GM11168 (cell line): ENCODE results near the gene TK1.

Experiments used
- in situ Hi-C: fragments of 300-500 bp; cut with MboI; formaldehyde crosslinking; loops from one replicate; pipeline ENCODE4 v1.12.0; 2022; ENCODE audit warnings: low sequenced_read_pairs; ENCODE audit not compliant: unreplicated experiment

Gene TK1

DNA sequence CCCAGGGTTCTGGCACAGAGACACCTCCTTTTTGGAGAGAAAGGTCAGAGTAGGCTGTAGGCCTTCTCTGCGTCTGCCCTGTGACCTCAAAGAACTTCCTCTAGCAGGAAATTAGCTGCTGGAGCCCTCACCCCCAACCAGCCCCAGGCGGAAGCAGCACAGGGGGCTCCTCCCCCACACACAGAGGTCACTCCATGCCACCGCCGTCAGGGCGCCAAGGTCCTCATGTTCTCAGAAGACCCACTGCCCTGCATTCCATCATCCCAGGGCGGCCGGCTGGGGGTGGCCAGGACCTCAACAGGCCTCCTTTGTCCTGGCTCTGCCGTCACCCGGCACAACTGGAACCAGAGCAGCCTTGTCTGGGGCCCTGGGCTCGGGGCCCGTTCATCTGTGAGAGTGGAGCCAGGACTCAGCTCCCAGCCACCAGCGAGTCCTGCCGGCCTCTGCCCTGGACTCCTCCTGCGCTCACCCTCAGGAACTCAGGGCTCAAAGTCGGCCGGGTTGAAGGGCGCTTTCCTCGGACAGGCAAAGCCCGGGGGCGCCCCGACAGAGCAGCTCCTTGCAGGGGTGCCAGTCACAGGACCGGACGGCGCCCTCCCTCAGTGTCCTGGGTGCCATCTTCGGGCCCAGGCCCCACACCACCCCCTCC lies 59.5 kb downstream of the TK1 start:
- in situ Hi-C loops: no loop called here

DNA sequence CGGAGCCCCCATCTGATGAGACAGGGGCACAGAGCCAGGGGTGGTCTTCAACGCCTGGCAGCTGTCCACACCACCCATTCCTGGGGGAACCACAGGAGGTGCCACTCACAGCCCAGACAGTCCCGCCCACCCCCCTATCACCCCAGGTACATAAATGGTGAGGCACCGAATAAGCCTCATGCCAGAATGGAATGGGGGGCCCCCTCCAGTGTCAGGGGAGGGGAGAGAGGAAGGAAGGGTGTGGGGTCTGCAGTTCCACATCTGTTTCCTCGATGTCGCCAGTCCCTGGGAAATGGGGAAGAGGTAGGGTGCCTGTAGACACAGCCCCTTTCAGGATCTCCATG lies 60.0 kb downstream of the TK1 start:
- in situ Hi-C loops: no loop called here

DNA sequence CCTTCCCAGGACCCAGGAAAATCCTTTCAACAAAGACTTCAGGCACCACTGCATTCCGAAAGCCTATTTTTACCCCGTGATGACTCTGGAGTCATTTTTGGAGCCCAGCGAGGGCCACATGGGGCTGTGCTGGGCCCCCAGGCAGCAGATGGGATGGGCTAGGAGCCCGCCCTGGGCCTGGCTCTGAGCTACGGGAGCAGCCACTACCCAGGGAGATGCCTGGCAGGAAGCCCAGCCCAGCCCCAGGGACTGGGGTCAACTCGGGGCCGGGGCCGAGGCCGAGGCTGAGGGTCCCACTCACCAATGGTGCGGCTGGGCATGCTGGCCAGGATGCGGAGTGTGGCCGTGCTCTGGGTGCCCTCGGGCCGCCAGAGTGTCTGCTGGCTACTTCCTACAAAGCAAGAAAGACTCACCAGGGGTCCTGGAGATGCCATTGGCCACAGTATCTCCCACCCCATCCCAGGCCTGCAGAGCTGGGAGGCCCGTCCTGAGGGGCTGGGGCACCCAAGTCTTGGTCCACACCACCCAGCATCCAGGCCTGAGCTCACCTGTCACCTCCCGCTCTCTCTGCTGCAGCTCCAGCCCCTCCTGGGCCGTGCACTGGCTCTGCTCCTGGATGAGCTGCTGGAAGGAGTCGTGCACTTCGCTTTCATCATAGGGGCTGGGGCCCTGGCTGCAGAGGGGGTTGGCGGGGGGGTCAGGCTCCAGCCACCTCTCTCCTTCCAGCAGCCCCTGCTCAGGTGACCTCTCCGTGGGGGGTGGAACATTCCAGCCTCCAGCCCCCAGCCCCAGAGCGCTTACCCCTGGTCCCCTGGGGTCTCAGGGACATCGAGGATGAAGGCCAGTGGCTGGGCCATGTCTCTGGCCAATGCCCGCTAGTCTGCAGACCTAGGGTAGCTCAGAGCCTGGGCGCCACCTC lies 60.6 kb downstream of the TK1 start:
- in situ Hi-C loops: no loop called here

DNA sequence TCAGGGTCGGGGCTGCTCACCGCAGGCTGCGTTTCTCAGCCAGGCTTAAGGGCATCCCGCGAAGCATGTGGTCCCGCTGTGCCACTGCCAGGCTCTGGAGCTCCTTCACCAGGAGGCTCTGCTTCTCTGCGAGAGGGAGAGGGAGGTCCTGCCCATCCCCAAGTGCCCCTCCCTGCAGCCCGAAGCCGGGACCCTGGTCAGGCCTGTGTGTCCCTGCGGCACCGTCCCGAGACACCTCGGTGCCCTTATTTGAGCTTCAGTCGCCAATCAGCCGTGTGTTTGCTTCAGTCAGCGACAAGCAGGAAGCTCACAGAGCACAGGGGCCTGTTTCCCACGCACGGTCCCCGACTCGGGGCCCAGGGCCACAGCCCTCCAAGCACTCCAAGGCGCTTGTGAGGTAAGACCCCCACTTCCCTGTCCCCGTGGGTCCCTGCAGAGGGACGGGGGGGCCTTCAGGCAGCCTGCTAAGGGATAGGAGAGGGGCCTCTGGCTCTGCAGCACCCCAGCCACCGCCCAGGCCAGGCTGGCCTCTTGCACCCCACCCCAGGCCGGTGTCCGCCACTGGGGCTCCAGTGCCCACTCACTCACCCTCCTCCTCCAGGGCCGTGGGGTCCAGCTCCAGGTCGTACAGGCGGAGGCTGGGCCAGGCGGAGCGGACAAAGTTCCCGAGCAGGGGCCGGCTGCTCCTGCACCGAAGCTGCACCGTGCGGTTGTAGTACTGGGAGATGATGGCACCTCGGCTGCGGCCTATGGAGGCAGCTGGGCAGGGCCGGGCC lies 61.5 kb downstream of the TK1 start:
- in situ Hi-C loops: no loop called here

DNA sequence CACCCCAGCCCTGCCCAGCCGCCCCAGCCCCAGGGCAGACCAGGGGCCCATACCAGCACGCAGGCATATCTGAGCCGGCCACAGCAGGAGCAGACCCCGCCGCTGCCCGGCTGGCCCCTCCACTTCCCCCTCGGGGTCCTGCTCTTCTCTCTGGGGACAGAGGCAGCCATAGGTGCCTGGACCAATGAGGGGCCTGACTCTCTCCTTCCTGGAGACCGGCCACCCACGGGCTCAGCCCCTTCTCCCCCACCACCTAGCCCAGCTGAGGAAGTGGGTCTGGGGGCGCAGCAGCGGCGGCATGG lies 62.1 kb downstream of the TK1 start:
- in situ Hi-C loops: no loop called here
